ENCODE results near the gene SERPINB10. TPM values are rescaled to one million over a fixed set of nuclear protein-coding genes. Genes with fewer than 3 reads are reported as not detected.

The SERPINB10 gene
- total RNA-seq, 1 donor from 2014 or later: not detected

GRCh38 chr18:63979409-63979920 is 71.7 kb downstream of the SERPINB10 start:
- intact Hi-C loops (cut with micrococcal nuclease): loop anchor here (1.0 kb wide), 5 partner anchors 9 to 461 kb away; partner anchors contain the start of gene SERPINB8

- intact Hi-C loops (cut with micrococcal nuclease): no loop called here
These were observed 72.3 kb downstream of the SERPINB10 start for GRCh38 chr18:63980027-63980426.

- intact Hi-C loops (cut with micrococcal nuclease): no loop called here
These were observed 73.2 kb downstream of the SERPINB10 start for GRCh38 chr18:63980896-63981460.

- intact Hi-C loops (cut with micrococcal nuclease): no loop called here
These were observed 74.0 kb downstream of the SERPINB10 start for GRCh38 chr18:63981719-63982118.

GRCh38 chr18:63982361-63982760 is 74.6 kb downstream of the SERPINB10 start:
- intact Hi-C loops (cut with micrococcal nuclease): no loop called here

Other genes starting within 250 kb of the SERPINB10 start
- gene SERPINB3, start 246.1 kb upstream of the SERPINB10 start, total RNA-seq: not detected in 2 replicates
- gene SERPINB11, start 205.0 kb upstream of the SERPINB10 start, total RNA-seq: not detected in 2 replicates
- not detected in 2 replicates for gene SERPINB7, start 132.5 kb upstream of the SERPINB10 start, total RNA-seq
- not detected in 2 replicates for gene SERPINB2, start 20.3 kb upstream of the SERPINB10 start, total RNA-seq
- gene HMSD, start 41.3 kb downstream of the SERPINB10 start, total RNA-seq: 1.2 and 3.3 TPM in 2 replicates
- 6.4 and 8.1 TPM in 2 replicates for gene SERPINB8, start 62.1 kb downstream of the SERPINB10 start, total RNA-seq
- gene LINC00305, start 241.1 kb downstream of the SERPINB10 start, total RNA-seq: not detected in 2 replicates